Ovary (tissue), 3 donors: ENCODE data around the gene DESI2.

ENCODE experiments used
- CTCF ChIP-seq, 3 donors: fragments of 450-650 bp in 2 of 3; fragments of 200-600 bp in 1 of 3; IDR thresholded peaks; one replicate each; pipeline versions ENCODE4 v1.5.1 to v1.8.0; 2016 to 2022; ENCODE audit warnings: antibody characterized with exemption in 3 of 3, mild to moderate bottlenecking in 1 of 3
- EP300 ChIP-seq: sonication (generic); formaldehyde crosslinking; IDR thresholded peaks from one replicate; pipeline ENCODE4 v1.6.1; 2017; ENCODE audit warnings: antibody characterized with exemption
- POLR2A ChIP-seq: fragments of 450-650 bp; IDR thresholded peaks from one replicate; pipeline ENCODE4 v1.6.1; 2017; ENCODE audit warnings: antibody characterized with exemption, mild to moderate bottlenecking, moderate library complexity
- donor health status: DM: no; HTN: no; CAD: no.

GRCh38 chr1:244730153-244730933 lies 77.4 kb downstream of the DESI2 start:
- no peak for TF ChIP-seq CTCF (IDR thresholded peaks at IDR 0.05)
- no peak for TF ChIP-seq EP300
- TF ChIP-seq POLR2A = no peak
